ENCODE results near the gene PRTN3.

- no peak for TF ChIP-seq CTCF (conservative IDR thresholded peaks at IDR 0.05; ENCODE audit: low read length)
- no peak for TF ChIP-seq EZH2phosphoT487 (IDR thresholded peaks at IDR 0.05; ENCODE audit: borderline replicate concordance)
Measured at GRCh38 chr19:806815-807421, 33.9 kb upstream of the PRTN3 start.

Data from Loucy (cell line).